Activated naive CD8-positive, alpha-beta T cell treated with anti-CD3 and anti-CD28 coated beads for 36 hours (primary cell): ENCODE results near the gene NOC2L. TPM values are rescaled to one million over a fixed set of nuclear protein-coding genes. Genes with fewer than 3 reads are reported as not detected.

Source experiments
- DNase-seq: peaks from one replicate; pipeline ENCODE4 v3.0.0; 2021
- H3K27ac Mint-ChIP-seq: one replicate; pipeline ENCODE4 v1.8.0; 2022; ENCODE audit warnings: mild to moderate bottlenecking, moderate library complexity, mixed read lengths
- H3K27me3 Mint-ChIP-seq: one replicate; pipeline ENCODE4 v1.8.0; 2022; ENCODE audit warnings: mild to moderate bottlenecking, mixed read lengths
- H3K36me3 Mint-ChIP-seq: one replicate; pipeline ENCODE4 v1.8.0; 2021; ENCODE audit warnings: mild to moderate bottlenecking, mixed read lengths
- H3K4me1 Mint-ChIP-seq: one replicate; pipeline ENCODE4 v1.8.0; 2021; ENCODE audit warnings: mixed read lengths
- H3K4me3 Mint-ChIP-seq: one replicate; pipeline ENCODE4 v1.8.0; 2022; ENCODE audit warnings: mild to moderate bottlenecking, moderate library complexity, mixed read lengths
- H3K9me3 Mint-ChIP-seq: one replicate; pipeline ENCODE4 v1.8.0; 2022; ENCODE audit warnings: mixed read lengths
- total RNA-seq, 2 experiments: library from RNA; stranded (reverse); gene quantifications; one replicate each; pipeline ENCODE4 v1.2.3, GENCODE V29; 2021

NOC2L gene
- total RNA-seq, 2 experiments from 2014 or later: 176 to 185 TPM

GRCh38 chr1:962381-963300, 3.6 kb upstream of the NOC2L start:
- H3K4me3 Mint-ChIP-seq: peak overlapping the region; percentile 58
- H3K36me3 Mint-ChIP-seq: peaks cover 10% of the 10 kb centered on the region
- DNase-seq: no peak
- no peaks in the 10 kb centered on the region for H3K9me3 Mint-ChIP-seq
- H3K27ac Mint-ChIP-seq: no peak overlapping the region
- peaks cover 13% of the 10 kb centered on the region for H3K4me1 Mint-ChIP-seq
- no peaks in the 10 kb centered on the region for H3K27me3 Mint-ChIP-seq

- H3K9me3 Mint-ChIP-seq: no peaks in the 10 kb centered on the region
- H3K27me3 Mint-ChIP-seq: no peaks in the 10 kb centered on the region
- peaks cover 15% of the 10 kb centered on the region for H3K36me3 Mint-ChIP-seq
- H3K27ac Mint-ChIP-seq: no peak overlapping the region
- H3K4me1 Mint-ChIP-seq: peaks cover 15% of the 10 kb centered on the region
- no peak for DNase-seq
- peak overlapping the region; percentile 40 for H3K4me3 Mint-ChIP-seq
Measured at GRCh38 chr1:961132-961669, 2.1 kb upstream of the NOC2L start.

- H3K36me3 Mint-ChIP-seq: peaks cover 14% of the 10 kb centered on the region
- peaks cover 15% of the 10 kb centered on the region for H3K4me1 Mint-ChIP-seq
- no peaks in the 10 kb centered on the region for H3K9me3 Mint-ChIP-seq
- DNase-seq: peak; percentile 88
- H3K27ac Mint-ChIP-seq: peak within 1 kb of the TSS; percentile 72
- H3K27me3 Mint-ChIP-seq: no peaks in the 10 kb centered on the region
- peak within 1 kb of the TSS; percentile 99 for H3K4me3 Mint-ChIP-seq
Measured at GRCh38 chr1:960363-961131, 1.5 kb upstream of the NOC2L start, which contains the start of gene KLHL17. KLHL17 (plus strand) TSS chr1:960584; CDS start chr1:960694, 110 bp downstream.

GRCh38 chr1:959731-960362, 791 bp upstream of the NOC2L start:
- DNase-seq: peak; percentile 29

GRCh38 chr1:956636-957035, 2.4 kb downstream of the NOC2L start:
- Mint-ChIP-seq H3K4me1 (peaks cover 12% of the 10 kb centered on the region), H3K27ac (no peak overlapping the region), H3K36me3 (peaks cover 22% of the 10 kb centered on the region), H3K9me3 (no peaks in the 10 kb centered on the region), H3K4me3 (no peak overlapping the region), H3K27me3 (no peaks in the 10 kb centered on the region)
- DNase-seq: no peak

More at GRCh38 chr1:959731-960362, 791 bp upstream of the NOC2L start:
- peak overlapping the region; percentile 99 for H3K4me3 Mint-ChIP-seq
- H3K4me1 Mint-ChIP-seq: peaks cover 15% of the 10 kb centered on the region
- H3K36me3 Mint-ChIP-seq: peaks cover 19% of the 10 kb centered on the region
- H3K9me3 Mint-ChIP-seq: no peaks in the 10 kb centered on the region
- H3K27me3 Mint-ChIP-seq: no peaks in the 10 kb centered on the region
- H3K27ac Mint-ChIP-seq: peak overlapping the region; percentile 72

GRCh38 chr1:955474-955873, 3.6 kb downstream of the NOC2L start:
- Mint-ChIP-seq H3K27ac (no peak overlapping the region), H3K4me3 (no peak overlapping the region), H3K27me3 (no peaks in the 10 kb centered on the region), H3K9me3 (no peaks in the 10 kb centered on the region), H3K36me3 (peaks cover 32% of the 10 kb centered on the region), H3K4me1 (peaks cover 12% of the 10 kb centered on the region)
- no peak for DNase-seq

GRCh38 chr1:954927-955326, 4.1 kb downstream of the NOC2L start:
- H3K4me1 Mint-ChIP-seq: peaks cover 12% of the 10 kb centered on the region
- H3K27ac Mint-ChIP-seq: no peak overlapping the region
- no peak overlapping the region for H3K4me3 Mint-ChIP-seq
- no peak for DNase-seq
- H3K9me3 Mint-ChIP-seq: no peaks in the 10 kb centered on the region
- H3K36me3 Mint-ChIP-seq: peaks cover 36% of the 10 kb centered on the region
- no peaks in the 10 kb centered on the region for H3K27me3 Mint-ChIP-seq

GRCh38 chr1:953524-954320, 5.3 kb downstream of the NOC2L start:
- Mint-ChIP-seq H3K27me3 (no peaks in the 10 kb centered on the region), H3K4me3 (no peak overlapping the region), H3K4me1 (peaks cover 12% of the 10 kb centered on the region), H3K9me3 (no peaks in the 10 kb centered on the region), H3K36me3 (peaks cover 38% of the 10 kb centered on the region), H3K27ac (no peak overlapping the region)
- no peak for DNase-seq

- peaks cover 32% of the 10 kb centered on the region for H3K36me3 Mint-ChIP-seq
- H3K4me1 Mint-ChIP-seq: peaks cover 5% of the 10 kb centered on the region
- DNase-seq: no peak
- no peaks in the 10 kb centered on the region for H3K9me3 Mint-ChIP-seq
- no peak overlapping the region for H3K27ac Mint-ChIP-seq
- H3K4me3 Mint-ChIP-seq: no peak overlapping the region
- H3K27me3 Mint-ChIP-seq: no peaks in the 10 kb centered on the region
Measured at GRCh38 chr1:952603-953002, 6.5 kb downstream of the NOC2L start.

GRCh38 chr1:952201-952600, 6.9 kb downstream of the NOC2L start:
- Mint-ChIP-seq H3K27ac (no peak overlapping the region), H3K9me3 (no peaks in the 10 kb centered on the region), H3K27me3 (no peaks in the 10 kb centered on the region), H3K4me3 (no peak overlapping the region), H3K4me1 (peaks cover 3% of the 10 kb centered on the region), H3K36me3 (peaks cover 30% of the 10 kb centered on the region)
- no peak for DNase-seq

GRCh38 chr1:951364-951763, 7.7 kb downstream of the NOC2L start:
- Mint-ChIP-seq H3K36me3 (peaks cover 32% of the 10 kb centered on the region), H3K27ac (no peak overlapping the region), H3K4me1 (no peaks in the 10 kb centered on the region), H3K27me3 (no peaks in the 10 kb centered on the region), H3K4me3 (no peak overlapping the region), H3K9me3 (no peaks in the 10 kb centered on the region)
- DNase-seq: no peak

- DNase-seq: no peak
- no peak overlapping the region for H3K27ac Mint-ChIP-seq
- no peaks in the 10 kb centered on the region for H3K9me3 Mint-ChIP-seq
- no peaks in the 10 kb centered on the region for H3K27me3 Mint-ChIP-seq
- H3K4me1 Mint-ChIP-seq: no peaks in the 10 kb centered on the region
- H3K36me3 Mint-ChIP-seq: peaks cover 34% of the 10 kb centered on the region
- H3K4me3 Mint-ChIP-seq: no peak overlapping the region
Measured at GRCh38 chr1:950881-951280, 8.2 kb downstream of the NOC2L start.

- H3K27me3 Mint-ChIP-seq: no peaks in the 10 kb centered on the region
- peaks cover 36% of the 10 kb centered on the region for H3K36me3 Mint-ChIP-seq
- H3K4me1 Mint-ChIP-seq: no peaks in the 10 kb centered on the region
- H3K4me3 Mint-ChIP-seq: no peak overlapping the region
- no peak for DNase-seq
- no peak overlapping the region for H3K27ac Mint-ChIP-seq
- H3K9me3 Mint-ChIP-seq: no peaks in the 10 kb centered on the region
Measured at GRCh38 chr1:950268-950667, 8.8 kb downstream of the NOC2L start.

- H3K27ac Mint-ChIP-seq: no peak overlapping the region
- H3K36me3 Mint-ChIP-seq: peaks cover 35% of the 10 kb centered on the region
- H3K4me1 Mint-ChIP-seq: peaks cover 3% of the 10 kb centered on the region
- peaks cover 16% of the 10 kb centered on the region for H3K27me3 Mint-ChIP-seq
- no peak overlapping the region for H3K4me3 Mint-ChIP-seq
- no peak for DNase-seq
- H3K9me3 Mint-ChIP-seq: no peaks in the 10 kb centered on the region
Measured at GRCh38 chr1:947958-948357, 11.1 kb downstream of the NOC2L start.
